Naive thymus-derived CD4-positive, alpha-beta T cell (primary cell): ENCODE results near the gene PLEKHF1. TPM values are rescaled to one million over a fixed set of nuclear protein-coding genes. Genes with fewer than 3 reads are reported as not detected.
A peak's percentile ranks its signal among the peaks of the same experiment; 100 is the strongest.

Experiments
- ATAC-seq: fragments of 150-1000 bp; cut with Tn5 transposase; 2 replicates; pipeline ENCODE4 v1.10.0; 2021; ENCODE audit warnings: mild to moderate bottlenecking, moderate library complexity
- CTCF ChIA-PET: fragments of 350-600 bp; sonication (Branson Sonifier 250); formaldehyde crosslinking; loops from one replicate; lab custom pipeline; 2021; ENCODE audit warnings: antibody characterized with exemption; lab: Charles Lee
- POLR2A ChIA-PET: fragments of 350-600 bp; sonication (Branson Sonifier 250); formaldehyde crosslinking; loops from one replicate; lab custom pipeline; 2021; ENCODE audit warnings: antibody characterized with exemption, inconsistent platforms; lab: Charles Lee
- DNase-seq, 9 donors: peaks; one replicate each; pipeline versions ENCODE4 v3.0.0 to v3.0.0-alpha.2; 2020 to 2022; ENCODE audit warnings: mixed read lengths in 1 of 9
- H3K27ac ChIP-seq: one replicate; pipeline ENCODE4 v1.7.0; 2013; ENCODE audit warnings: mild to moderate bottlenecking, low read depth, low read length, moderate library complexity
- H3K27me3 ChIP-seq, 2 donors: one replicate each; pipeline ENCODE4 v1.7.0; 2013; ENCODE audit warnings: low read length in 2 of 2, mild to moderate bottlenecking in 2 of 2, moderate library complexity in 2 of 2; ENCODE audit not compliant: control insufficient read depth in 2 of 2, insufficient read depth in 2 of 2
- H3K36me3 ChIP-seq, 3 experiments: 1 replicate in 2 of 3; 2 replicates in 1 of 3; pipeline ENCODE4 v1.7.0; 2013; ENCODE audit warnings: low read length in 3 of 3, mild to moderate bottlenecking in 3 of 3, moderate library complexity in 1 of 3; ENCODE audit not compliant: insufficient read depth in 3 of 3, control insufficient read depth in 2 of 3
- H3K4me1 ChIP-seq, 2 donors: one replicate each; pipeline ENCODE4 v1.7.0; 2013; ENCODE audit warnings: low read length in 2 of 2, mild to moderate bottlenecking in 2 of 2, moderate library complexity in 1 of 2; ENCODE audit not compliant: control insufficient read depth in 2 of 2, insufficient read depth in 2 of 2
- H3K4me3 ChIP-seq: 2 replicates; pipeline ENCODE4 v1.7.0; 2013; ENCODE audit warnings: mild to moderate bottlenecking, low read length
- H3K9me3 ChIP-seq, 3 experiments: 1 replicate in 2 of 3; 2 replicates in 1 of 3; pipeline ENCODE4 v1.7.0; 2013; ENCODE audit warnings: low read length in 3 of 3; ENCODE audit not compliant: control insufficient read depth in 2 of 3
- H3K27ac Mint-ChIP-seq, 9 donors: one replicate each; pipeline ENCODE4 v1.8.0; 2020 to 2022; ENCODE audit warnings: mixed read lengths in 9 of 9, mild to moderate bottlenecking in 8 of 9, moderate library complexity in 5 of 9, inconsistent platforms in 2 of 9
- H3K27me3 Mint-ChIP-seq, 5 donors: one replicate each; pipeline ENCODE4 v1.8.0; 2021 to 2022; ENCODE audit warnings: mixed read lengths in 5 of 5, mild to moderate bottlenecking in 1 of 5
- H3K36me3 Mint-ChIP-seq, 5 donors: one replicate each; pipeline ENCODE4 v1.8.0; 2020 to 2022; ENCODE audit warnings: mixed read lengths in 5 of 5, mild to moderate bottlenecking in 3 of 5, inconsistent platforms in 1 of 5
- H3K4me1 Mint-ChIP-seq, 7 donors: one replicate each; pipeline ENCODE4 v1.8.0; 2020 to 2022; ENCODE audit warnings: mixed read lengths in 7 of 7, mild to moderate bottlenecking in 3 of 7, inconsistent platforms in 1 of 7
- H3K4me3 Mint-ChIP-seq, 10 donors: one replicate each; pipeline ENCODE4 v1.8.0; 2020 to 2022; ENCODE audit warnings: mild to moderate bottlenecking in 10 of 10, mixed read lengths in 10 of 10, moderate library complexity in 6 of 10, inconsistent platforms in 2 of 10
- H3K9me3 Mint-ChIP-seq, 11 donors: one replicate each; pipeline ENCODE4 v1.8.0; 2020 to 2022; ENCODE audit warnings: mixed read lengths in 11 of 11, mild to moderate bottlenecking in 4 of 11, inconsistent platforms in 1 of 11, moderate library complexity in 1 of 11
- intact Hi-C, 2 donors: fragments of 100-400 bp; cut with micrococcal nuclease; formaldehyde crosslinking; loops; one replicate each; pipeline ENCODE4 v1.15.1; 2023
- polyA plus RNA-seq, 2 donors: library from polyadenylated mRNA; unstranded; fragments of 300-500 nt; fragmentation: Illumina TruSeq; gene quantifications; one replicate each; pipeline ENCODE4 v1.2.3, GENCODE V29; 2021
- total RNA-seq, 6 experiments: library from RNA in 5 of 6; stranded (reverse) in 5 of 6; gene quantifications; 1 replicate in 5 of 6; 2 replicates in 1 of 6; pipeline ENCODE4 v1.2.3 and lab custom pipeline; 2021 to 2026

Gene PLEKHF1
- total and polyA plus RNA-seq, 7 experiments from 2014 or later: 11.1 to 47.2 (median 17.5) TPM

- DNase-seq (no peak), ATAC-seq (no peak)
- no peak overlapping the region for H3K27ac ChIP-seq
- H3K4me3 ChIP-seq: no peak overlapping the region
- Mint-ChIP-seq H3K4me1 (peaks cover 2 to 7% (median 6%) of the 10 kb centered on the region in 7 donors), H3K27ac (no peak overlapping the region), H3K27me3 (peaks cover 0 to 6% (median 0%) of the 10 kb centered on the region in 5 donors), H3K4me3 (no peak overlapping the region), H3K36me3 (no peaks in the 10 kb centered on the region), H3K9me3 (no peaks in the 10 kb centered on the region)
- intact Hi-C loops: no loop called here
- H3K27me3 ChIP-seq: no peaks in the 10 kb centered on the region
- no peaks in the 10 kb centered on the region for H3K36me3 ChIP-seq
- no peaks in the 10 kb centered on the region for H3K9me3 ChIP-seq
- ChIA-PET POLR2A (no interaction called here), CTCF (interaction anchor here (0.6 to 0.7 kb wide), 2 partner anchors 19 to 224 kb away, joined by 3 to 5 read pairs; no protein-coding TSS in a partner anchor)
- H3K4me1 ChIP-seq: peaks cover 0 to 1% of the 10 kb centered on the region in 2 donors
Measured at GRCh38 chr19:29640231-29640630, 25.0 kb upstream of the PLEKHF1 start.

GRCh38 chr19:29641597-29641996 lies 23.7 kb upstream of the PLEKHF1 start:
- DNase-seq: no peak
- Mint-ChIP-seq H3K9me3 (no peaks in the 10 kb centered on the region), H3K4me3 (no peak overlapping the region), H3K36me3 (no peaks in the 10 kb centered on the region), H3K27ac (no peak overlapping the region), H3K4me1 (peaks cover 15 to 20% (median 19%) of the 10 kb centered on the region in 7 donors), H3K27me3 (peaks cover 0 to 6% (median 0%) of the 10 kb centered on the region in 5 donors)
- ChIA-PET POLR2A (interaction anchor here (1.6 kb wide), 1 partner anchor 36 kb away, joined by 3 read pairs; the partner anchor contains the start of gene POP4), CTCF (no interaction called here)
- H3K27me3 ChIP-seq: no peaks in the 10 kb centered on the region
- H3K4me1 ChIP-seq: peaks cover 0 to 12% of the 10 kb centered on the region in 2 donors
- no peak overlapping the region for H3K27ac ChIP-seq
- H3K4me3 ChIP-seq: no peak overlapping the region
- intact Hi-C loops: no loop called here
- no peaks in the 10 kb centered on the region for H3K9me3 ChIP-seq
- no peak for ATAC-seq
- H3K36me3 ChIP-seq: no peaks in the 10 kb centered on the region

GRCh38 chr19:29643361-29643935 lies 21.8 kb upstream of the PLEKHF1 start:
- ATAC-seq (no peak), DNase-seq (no peak)
- peaks cover 0 to 12% of the 10 kb centered on the region in 2 donors for H3K4me1 ChIP-seq
- H3K27me3 ChIP-seq: no peaks in the 10 kb centered on the region
- ChIA-PET CTCF (no interaction called here), POLR2A (no interaction called here)
- intact Hi-C loops: no loop called here
- peaks cover 0 to 6% (median 0%) of the 10 kb centered on the region in 5 donors for H3K27me3 Mint-ChIP-seq
- no peak overlapping the region for H3K4me3 ChIP-seq
- no peak overlapping the region for H3K27ac Mint-ChIP-seq
- H3K4me3 Mint-ChIP-seq: no peak overlapping the region
- no peaks in the 10 kb centered on the region for H3K9me3 ChIP-seq
- H3K9me3 Mint-ChIP-seq: no peaks in the 10 kb centered on the region
- H3K36me3 ChIP-seq: no peaks in the 10 kb centered on the region
- H3K27ac ChIP-seq: no peak overlapping the region
- no peaks in the 10 kb centered on the region for H3K36me3 Mint-ChIP-seq
- peaks cover 15 to 22% (median 19%) of the 10 kb centered on the region in 7 donors for H3K4me1 Mint-ChIP-seq

GRCh38 chr19:29644210-29644609 lies 21.1 kb upstream of the PLEKHF1 start:
- CTCF ChIA-PET: interaction anchor here (0.7 kb wide), 1 partner anchor 412 kb away, joined by 3 read pairs; no protein-coding TSS in a partner anchor
- POLR2A ChIA-PET: no interaction called here
- H3K27me3 Mint-ChIP-seq: peaks cover 0 to 6% (median 0%) of the 10 kb centered on the region in 5 donors
- no peak overlapping the region for H3K27ac Mint-ChIP-seq
- DNase-seq (no peak), ATAC-seq (no peak)
- no peaks in the 10 kb centered on the region for H3K36me3 ChIP-seq
- H3K27ac ChIP-seq: no peak overlapping the region
- intact Hi-C loops: loop anchor here in 1 of 2 donors (2.0 kb wide), 1 partner anchor 23 kb away; no protein-coding TSS in a partner anchor
- H3K9me3 Mint-ChIP-seq: no peaks in the 10 kb centered on the region
- peaks cover 15 to 22% (median 19%) of the 10 kb centered on the region in 7 donors for H3K4me1 Mint-ChIP-seq
- H3K4me1 ChIP-seq: peaks cover 0 to 12% of the 10 kb centered on the region in 2 donors
- no peak overlapping the region for H3K4me3 Mint-ChIP-seq
- no peaks in the 10 kb centered on the region for H3K9me3 ChIP-seq
- H3K4me3 ChIP-seq: no peak overlapping the region
- H3K36me3 Mint-ChIP-seq: no peaks in the 10 kb centered on the region
- no peaks in the 10 kb centered on the region for H3K27me3 ChIP-seq

- H3K27ac ChIP-seq: no peak overlapping the region
- peaks cover 0 to 12% of the 10 kb centered on the region in 2 donors for H3K4me1 ChIP-seq
- intact Hi-C loops: loop anchor here in 1 of 2 donors (2.0 kb wide), 1 partner anchor 21 kb away; no protein-coding TSS in a partner anchor
- CTCF ChIA-PET: interaction anchor here (0.8 to 1.4 kb wide), 3 partner anchors 22 to 211 kb away, joined by 4 read pairs; no protein-coding TSS in a partner anchor
- peak overlapping the region in 6 of 9 donors; percentile 30 to 56 (median 40) for H3K27ac Mint-ChIP-seq
- no peaks in the 10 kb centered on the region for H3K9me3 Mint-ChIP-seq
- no peaks in the 10 kb centered on the region for H3K36me3 Mint-ChIP-seq
- H3K27me3 ChIP-seq: no peaks in the 10 kb centered on the region
- ATAC-seq: no peak
- H3K9me3 ChIP-seq: no peaks in the 10 kb centered on the region
- POLR2A ChIA-PET: interaction anchor here (0.9 to 1.4 kb wide), 3 partner anchors 21 to 50 kb away, joined by 3 to 4 read pairs (median 3); no protein-coding TSS in a partner anchor
- H3K4me3 ChIP-seq: no peak overlapping the region
- H3K4me1 Mint-ChIP-seq: peaks cover 15 to 22% (median 19%) of the 10 kb centered on the region in 7 donors
- H3K27me3 Mint-ChIP-seq: peaks cover 0 to 6% (median 0%) of the 10 kb centered on the region in 5 donors
- H3K36me3 ChIP-seq: no peaks in the 10 kb centered on the region
- peak overlapping the region in 9 of 10 donors; percentile 14 to 69 (median 58) for H3K4me3 Mint-ChIP-seq
- DNase-seq: no peak
Measured at GRCh38 chr19:29645491-29645867, 19.8 kb upstream of the PLEKHF1 start.

GRCh38 chr19:29645911-29646310 lies 19.4 kb upstream of the PLEKHF1 start:
- Mint-ChIP-seq H3K36me3 (no peaks in the 10 kb centered on the region), H3K27me3 (peaks cover 0 to 6% (median 0%) of the 10 kb centered on the region in 5 donors), H3K27ac (peak overlapping the region in 8 of 9 donors; percentile 25 to 82 (median 50)), H3K4me1 (peaks cover 15 to 22% (median 19%) of the 10 kb centered on the region in 7 donors), H3K9me3 (no peaks in the 10 kb centered on the region), H3K4me3 (peak overlapping the region in 8 of 10 donors; percentile 17 to 69 (median 59))
- DNase-seq (no peak), ATAC-seq (no peak)
- intact Hi-C loops: loop anchor here in 1 of 2 donors (2.0 kb wide), 1 partner anchor 21 kb away; no protein-coding TSS in a partner anchor
- Histone ChIP-seq H3K27me3 (no peaks in the 10 kb centered on the region), H3K9me3 (no peaks in the 10 kb centered on the region), H3K27ac (no peak overlapping the region), H3K4me3 (no peak overlapping the region), H3K4me1 (peaks cover 0 to 12% of the 10 kb centered on the region in 2 donors), H3K36me3 (no peaks in the 10 kb centered on the region)
- ChIA-PET POLR2A (interaction anchor here (0.6 to 1.4 kb wide), 4 partner anchors 20 to 49 kb away, joined by 3 to 5 read pairs (median 4); no protein-coding TSS in a partner anchor), CTCF (interaction anchor here (0.8 to 1.4 kb wide), 3 partner anchors 22 to 211 kb away, joined by 4 read pairs; no protein-coding TSS in a partner anchor)
